ENCODE measurements around the gene NT5C2.
A peak's percentile ranks its signal among the peaks of the same experiment; 100 is the strongest.
"Not testable (repeated sequence)": the region's sequence is repeated elsewhere in the genome, so short reads cannot be mapped to it uniquely, and the experiment has no call there.

Gene NT5C2

DNA sequence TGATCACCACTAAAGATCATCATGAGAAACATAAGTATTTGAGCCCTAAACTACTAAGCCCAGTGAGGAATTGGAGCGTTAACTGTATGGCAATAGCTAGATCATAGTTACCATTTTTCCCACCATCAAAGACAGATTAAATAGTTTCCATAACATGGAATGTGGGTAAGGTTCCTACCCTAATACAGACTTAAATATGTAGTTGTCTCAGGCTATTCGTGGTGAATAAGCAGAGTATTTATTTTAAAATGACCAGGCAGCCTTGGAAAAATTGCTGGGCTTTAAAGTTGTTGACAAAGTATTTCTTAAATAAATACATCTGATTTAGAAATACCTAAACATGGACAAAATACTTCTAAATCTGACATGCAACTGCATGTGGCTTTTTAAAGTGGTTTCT is 106.8 kb downstream of the NT5C2 start:
- no peak for DNase-seq (ENCODE audit: low read depth in 3 of 3)

DNA sequence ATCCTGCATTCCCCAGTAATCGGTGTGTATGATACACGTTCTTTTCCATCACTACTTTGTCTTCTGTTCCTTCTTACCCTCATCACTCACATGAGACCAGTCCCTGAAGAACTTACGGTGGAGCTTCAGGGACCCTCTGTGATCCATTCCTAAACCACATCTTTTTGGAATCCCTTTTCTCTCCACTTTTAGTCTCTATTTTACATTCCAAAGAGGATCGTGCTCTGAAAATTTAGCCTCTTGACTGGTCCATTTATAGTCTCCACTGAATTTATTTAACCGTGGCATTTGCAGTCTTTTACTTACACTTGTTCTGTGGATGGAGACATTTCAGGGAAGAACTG is 109.1 kb downstream of the NT5C2 start:
- DNase-seq (ENCODE audit: low read depth in 3 of 3) = no peak

DNA sequence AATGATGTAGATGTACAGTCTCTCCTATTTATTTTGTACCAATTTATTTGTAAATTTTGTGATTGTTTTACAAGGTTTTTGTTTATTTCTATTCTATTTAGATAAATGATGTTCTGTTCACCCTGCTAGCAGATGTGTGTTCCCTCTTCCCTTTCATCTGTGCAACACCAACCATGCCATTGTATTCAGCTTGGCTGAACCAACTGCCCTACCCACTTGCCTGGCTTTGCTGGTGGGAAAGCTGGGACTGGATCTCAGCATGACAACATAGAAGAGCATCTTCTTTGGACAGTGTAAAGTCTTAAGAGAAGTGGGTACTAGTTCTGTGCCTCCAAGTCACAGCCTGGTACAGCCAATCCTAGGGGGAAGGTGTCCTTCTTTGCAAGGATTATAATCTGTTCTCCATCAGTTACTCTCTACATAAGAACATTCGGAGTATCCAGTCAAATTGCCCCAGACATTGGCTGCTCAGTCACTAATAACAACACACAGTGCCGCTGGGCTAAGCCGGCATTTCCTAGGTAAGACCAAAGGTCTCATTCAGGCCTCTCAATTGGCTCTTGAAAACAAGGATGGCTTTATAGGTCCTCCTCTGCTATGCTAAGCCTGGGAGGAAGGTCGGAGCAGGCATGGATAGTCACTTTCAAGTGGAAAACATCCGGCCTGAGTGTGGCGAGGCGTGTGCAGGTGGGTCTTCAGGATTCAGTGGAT is 109.7 kb downstream of the NT5C2 start:
- DNase-seq (ENCODE audit: low read depth in 3 of 3) = no peak

DNA sequence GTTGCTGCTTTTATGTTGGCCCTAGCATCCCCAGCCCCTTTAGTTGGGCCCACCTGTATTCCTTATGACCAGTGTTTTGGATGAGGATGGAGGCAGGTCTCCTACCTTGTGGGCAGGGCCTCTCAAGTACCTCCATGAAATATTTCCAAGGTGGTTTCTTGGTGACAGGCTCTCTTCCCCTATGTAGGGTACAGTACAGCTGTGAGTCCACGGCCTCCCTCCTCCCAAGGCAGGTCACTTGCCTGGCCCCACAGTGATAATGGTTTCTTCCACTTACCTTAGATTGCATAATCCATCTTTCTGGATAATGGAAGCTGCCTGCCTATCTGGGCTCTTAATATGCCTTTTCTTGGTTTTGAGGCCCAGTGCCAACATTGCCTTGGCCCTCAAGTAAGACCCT is 110.4 kb downstream of the NT5C2 start:
- no peak for DNase-seq (ENCODE audit: low read depth in 3 of 3)

DNA sequence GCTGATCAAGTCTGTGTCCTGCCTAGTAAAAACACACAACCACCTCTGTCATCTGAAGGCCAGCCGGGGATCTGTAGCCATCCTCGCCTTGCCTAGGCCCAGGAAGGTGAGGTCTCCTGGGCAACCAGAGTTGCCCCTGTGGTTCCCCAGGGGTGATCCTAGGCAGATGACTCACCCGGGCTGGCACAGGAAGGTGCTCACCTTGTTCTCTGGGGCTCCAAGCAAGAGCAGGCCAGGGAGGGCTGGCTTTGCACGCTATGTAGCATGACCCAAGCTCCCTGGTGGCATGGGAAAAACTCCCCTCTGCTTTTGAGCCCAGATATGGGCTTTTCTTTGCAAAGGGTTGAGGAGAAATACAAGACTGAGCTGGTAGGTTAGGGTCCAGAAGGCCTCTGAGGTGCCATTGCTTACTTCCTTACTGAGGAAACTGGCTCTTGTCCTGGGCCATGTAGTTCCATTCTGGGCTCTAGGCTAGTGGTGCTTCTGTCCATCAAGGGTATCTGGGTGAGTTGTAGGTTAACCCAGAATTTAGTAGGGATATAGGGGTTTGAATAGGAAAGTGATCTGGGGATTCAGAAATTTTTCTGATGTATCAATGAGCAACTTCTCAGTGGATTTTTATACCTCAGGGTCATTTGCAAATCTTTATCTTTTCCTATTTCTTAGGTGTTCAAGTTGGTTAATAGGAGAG is 112.0 kb downstream of the NT5C2 start:
- no peak for DNase-seq (ENCODE audit: low read depth in 3 of 3)

DNA sequence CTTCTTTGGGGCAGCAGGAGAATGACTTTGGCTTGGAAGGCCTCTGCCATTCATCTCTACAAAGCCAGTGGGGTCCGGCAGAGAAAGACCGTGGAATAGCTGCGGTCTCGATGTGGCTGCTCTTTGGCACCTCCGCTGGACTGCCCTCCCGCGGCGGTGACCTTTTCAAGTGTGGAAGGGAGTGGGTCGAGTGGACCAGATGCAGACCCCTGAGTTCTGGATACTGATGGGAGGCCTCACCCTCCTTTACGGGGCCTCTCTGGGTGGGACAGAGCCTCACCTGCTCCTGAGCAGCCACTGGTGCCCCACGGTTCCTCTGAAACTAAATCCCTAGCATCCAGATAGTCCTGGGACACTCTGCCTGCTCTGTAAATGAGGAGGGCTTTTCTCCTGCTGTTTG is 113.1 kb downstream of the NT5C2 start:
- DNase-seq (ENCODE audit: low read depth in 3 of 3) = no peak

DNA sequence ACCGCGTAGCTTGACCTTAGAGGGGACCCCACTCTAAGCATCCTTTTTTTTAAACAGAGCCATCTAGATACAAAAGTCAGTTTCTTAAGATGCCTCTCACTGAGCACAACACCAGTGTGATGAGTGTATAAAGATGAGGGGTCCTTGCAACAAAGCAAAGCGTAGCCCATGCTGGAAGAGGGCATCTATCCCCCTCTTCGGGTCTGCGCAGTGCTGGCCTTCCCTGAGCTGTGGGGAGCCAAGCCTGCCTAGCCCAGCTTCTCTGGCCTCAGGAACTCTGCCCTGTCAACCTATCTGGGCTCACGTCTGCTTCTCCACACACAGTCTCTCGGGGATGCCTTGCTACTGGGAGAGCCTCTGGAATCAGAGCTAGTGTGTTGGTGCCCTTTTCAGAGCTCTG is 114.0 kb downstream of the NT5C2 start:
- no peak for DNase-seq (ENCODE audit: low read depth in 3 of 3)

DNA sequence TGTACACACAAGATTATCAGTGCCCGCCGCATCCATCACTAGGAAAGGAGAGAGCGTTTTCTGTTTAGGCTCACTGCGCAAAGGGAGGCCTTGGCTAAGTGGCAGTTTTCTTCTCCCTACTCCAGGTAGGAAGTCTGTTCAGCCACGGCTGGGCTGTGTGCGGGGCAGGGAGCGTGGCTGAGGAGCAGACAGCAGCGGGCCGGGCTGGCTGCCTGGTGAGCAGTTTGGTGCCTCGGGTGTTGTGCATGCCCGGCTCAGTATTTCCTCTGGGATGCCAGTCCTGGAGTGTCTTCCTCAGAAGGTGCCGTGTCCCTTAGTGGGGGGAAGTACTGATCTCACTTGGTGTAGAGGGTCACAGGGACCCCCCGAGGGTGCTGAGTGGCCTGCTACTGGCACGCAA is 114.4 kb downstream of the NT5C2 start:
- no peak for DNase-seq (ENCODE audit: low read depth in 3 of 3)

DNA sequence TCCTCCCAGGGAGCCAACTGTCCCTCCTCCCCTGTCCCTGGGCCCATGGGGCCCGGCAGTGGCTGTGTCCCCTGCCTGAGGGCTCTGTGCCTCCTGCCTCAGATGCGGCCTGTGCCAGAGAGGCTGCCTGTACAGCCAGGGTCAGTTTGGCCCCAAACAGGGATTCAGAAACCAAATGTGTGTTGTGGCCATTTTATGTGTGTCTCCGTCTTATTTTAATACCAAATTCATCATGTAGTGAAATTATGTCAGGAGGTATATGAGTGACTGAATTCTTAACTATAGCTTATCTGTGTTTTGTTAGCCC is 114.8 kb downstream of the NT5C2 start:
- no peak for DNase-seq (ENCODE audit: low read depth in 3 of 3)

DNA sequence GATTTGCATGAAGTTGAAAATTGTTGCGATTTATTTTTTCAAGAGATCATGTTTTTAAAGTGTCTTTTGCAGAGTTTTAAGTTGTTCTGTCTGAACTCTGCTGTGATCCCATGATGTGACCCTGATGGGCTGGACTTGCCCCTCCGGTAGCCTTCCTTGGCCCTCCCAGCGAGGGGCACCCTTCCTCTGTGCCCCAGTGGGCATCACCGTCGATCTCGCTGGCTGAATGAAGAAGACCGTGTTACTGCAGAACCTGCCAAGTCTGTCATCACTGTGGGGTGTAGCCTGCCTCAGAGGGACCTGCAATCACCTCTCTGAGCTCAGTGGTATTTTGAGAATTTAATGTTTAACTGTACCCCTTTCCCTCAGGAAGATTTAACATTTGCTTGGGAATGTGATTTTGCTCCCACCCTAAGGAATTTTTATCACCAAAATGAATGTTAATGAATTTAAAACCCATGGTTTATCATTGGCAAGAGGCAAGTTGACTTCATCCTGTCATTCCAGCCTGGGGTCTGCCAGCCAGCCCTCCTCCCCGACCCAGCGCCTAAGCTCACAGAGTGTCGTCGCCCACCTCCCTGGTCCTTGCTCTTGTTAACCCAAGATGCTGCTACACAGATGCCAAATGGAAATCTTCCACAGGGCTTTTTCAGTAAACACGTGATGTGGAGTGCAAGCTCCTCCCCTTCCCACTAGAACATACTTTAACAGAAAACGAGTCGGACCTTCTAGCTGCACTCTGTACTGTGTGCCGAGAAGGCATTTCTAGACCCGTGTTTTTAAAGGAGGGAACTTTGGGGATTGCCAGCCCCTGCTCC is 115.4 kb downstream of the NT5C2 start:
- no peak for DNase-seq (ENCODE audit: low read depth in 3 of 3)

DNA sequence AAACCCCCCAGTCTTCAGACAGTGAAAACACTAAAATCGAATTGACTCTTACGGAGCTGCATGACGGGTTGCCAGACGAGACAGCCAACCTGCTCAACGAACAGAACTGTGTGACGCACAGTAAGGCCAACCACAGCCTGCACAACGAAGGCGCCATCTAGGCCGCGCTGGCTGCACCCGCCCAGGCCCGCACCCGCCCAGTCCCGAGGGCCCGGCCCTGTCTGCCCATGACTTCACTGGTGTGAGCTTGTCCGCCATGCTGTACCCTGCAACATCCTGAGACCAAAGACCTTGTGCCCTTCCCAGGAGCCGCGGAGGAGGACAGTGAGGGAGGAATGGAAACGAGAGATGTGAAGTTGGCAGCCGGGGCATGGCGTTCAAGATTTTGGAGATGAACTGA is 116.1 kb downstream of the NT5C2 start:
- DNase-seq (ENCODE audit: low read depth in 3 of 3) = no peak

DNA sequence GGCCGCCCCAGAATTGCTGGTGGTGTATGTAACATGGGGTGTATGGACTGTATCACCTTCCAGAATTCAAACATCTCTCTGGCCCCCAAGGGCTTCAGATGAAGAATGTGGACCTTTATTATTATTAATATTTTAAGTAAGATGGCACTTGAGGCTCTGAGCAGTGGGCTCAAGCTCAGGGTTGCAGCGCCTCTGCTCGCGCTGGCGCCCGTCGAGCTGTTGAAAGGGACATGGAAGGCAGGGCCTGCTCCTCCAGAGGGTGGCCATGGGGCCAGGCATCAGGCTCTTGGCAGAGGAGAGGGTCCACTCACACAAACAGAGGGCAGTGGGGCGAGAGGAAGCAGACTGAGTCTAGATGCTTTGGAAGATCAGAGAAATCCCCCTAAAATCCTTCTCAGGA is 120.2 kb downstream of the NT5C2 start:
- DNase-seq (ENCODE audit: low read depth in 3 of 3) = no peak

DNA sequence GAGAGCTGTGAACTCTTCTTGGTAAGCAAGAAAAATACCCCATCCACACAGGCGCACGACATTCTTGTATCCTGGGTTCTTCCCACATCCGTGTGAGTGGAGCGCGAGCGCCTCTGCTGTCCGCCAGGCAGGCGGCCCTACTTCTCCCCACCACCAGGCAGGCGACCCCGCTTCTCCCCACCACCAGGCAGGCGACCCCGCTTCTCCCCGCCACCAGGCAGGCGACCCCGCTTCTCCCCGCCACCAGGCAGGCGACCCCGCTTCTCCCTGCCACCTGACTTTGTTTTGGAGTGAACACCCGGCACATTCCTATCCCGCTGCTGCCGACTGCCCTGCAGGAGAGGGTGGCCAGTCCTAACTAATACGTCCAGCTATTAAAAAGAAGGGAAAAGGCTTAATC is 120.8 kb downstream of the NT5C2 start:
- no peak for DNase-seq (ENCODE audit: low read depth in 3 of 3)

DNA sequence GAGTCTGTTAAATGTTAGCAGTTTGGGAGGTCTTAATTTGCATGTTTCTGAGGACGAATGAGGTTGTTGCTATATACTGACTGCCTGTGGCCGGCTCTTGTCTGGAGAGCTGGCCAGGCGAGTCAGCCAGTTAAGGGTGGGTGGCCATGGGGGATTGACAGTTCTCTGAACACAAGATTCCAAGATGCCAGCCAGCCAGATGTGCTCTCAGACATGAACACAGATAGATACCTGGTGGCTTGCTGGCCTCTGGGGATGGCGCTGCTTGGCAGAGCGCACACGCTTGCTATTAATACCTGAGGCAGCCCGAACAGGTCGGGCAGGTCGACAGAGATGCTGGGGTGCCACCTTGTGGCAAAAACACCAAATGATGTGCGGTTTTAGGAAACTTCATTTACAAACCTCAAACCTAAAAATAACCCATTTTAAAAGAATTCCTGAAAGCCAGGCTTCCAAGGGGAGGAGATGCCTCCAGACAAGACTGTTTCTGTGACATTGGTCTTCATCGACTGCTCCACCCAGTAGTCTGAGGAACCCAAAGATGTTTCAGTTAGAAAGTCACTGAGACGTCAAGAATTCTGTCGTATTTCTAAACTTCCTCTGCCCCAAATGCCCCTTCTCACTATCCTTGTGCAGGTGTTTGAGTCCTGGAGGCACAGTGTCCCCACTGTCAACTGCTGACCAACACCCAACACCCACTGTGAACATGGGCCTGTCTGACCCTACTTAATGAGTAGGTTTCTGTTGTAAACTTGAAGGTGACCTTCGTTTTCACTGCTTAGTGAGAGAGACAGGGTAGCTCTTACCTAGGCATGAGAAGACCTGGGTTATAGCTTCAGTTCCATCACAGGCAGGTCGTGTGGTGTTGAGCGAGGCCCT is 123.4 kb downstream of the NT5C2 start:
- DNase-seq (ENCODE audit: low read depth in 3 of 3) = peak; percentile 41 to 68 (median 44)

DNA sequence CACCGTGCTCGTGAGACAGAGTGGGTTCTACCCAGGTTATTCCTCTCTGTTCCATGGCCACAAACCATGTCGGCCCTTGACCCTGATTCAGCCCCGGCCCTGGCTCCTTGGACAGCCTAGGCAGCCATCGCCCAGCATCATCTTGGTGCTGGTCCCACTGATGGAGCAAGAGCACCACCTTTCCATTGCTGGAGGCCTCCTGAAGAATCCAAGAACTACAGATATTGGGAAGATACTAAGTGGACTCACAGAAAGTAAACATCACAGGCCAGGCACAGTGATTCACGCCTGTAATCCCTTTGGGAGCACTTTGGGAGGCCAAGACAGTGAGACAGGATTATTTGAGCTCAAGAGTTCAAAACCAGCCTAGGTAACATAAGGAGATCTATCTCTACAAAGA is 125.1 kb downstream of the NT5C2 start:
- DNase-seq (ENCODE audit: low read depth in 3 of 3) = no peak

DNA sequence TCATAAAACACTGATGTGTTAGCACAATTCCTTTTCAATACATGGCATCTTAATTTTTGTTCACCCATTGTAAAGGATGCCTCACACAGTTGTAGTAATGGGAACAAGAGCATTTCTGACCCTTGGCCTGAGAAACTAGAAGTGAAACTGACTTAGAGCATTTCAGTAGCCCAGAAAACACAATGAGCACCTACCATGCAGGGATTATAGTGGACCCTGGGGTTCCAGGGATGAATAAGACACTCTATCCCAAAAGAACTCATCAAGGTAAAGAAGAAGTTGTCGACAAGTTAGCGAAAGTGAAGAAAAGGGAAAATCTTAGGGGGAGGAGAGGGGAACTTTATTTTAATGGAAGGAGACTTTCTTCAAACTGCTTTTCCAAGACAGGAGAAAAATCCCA is 125.6 kb downstream of the NT5C2 start:
- DNase-seq (ENCODE audit: low read depth in 3 of 3) = no peak

DNA sequence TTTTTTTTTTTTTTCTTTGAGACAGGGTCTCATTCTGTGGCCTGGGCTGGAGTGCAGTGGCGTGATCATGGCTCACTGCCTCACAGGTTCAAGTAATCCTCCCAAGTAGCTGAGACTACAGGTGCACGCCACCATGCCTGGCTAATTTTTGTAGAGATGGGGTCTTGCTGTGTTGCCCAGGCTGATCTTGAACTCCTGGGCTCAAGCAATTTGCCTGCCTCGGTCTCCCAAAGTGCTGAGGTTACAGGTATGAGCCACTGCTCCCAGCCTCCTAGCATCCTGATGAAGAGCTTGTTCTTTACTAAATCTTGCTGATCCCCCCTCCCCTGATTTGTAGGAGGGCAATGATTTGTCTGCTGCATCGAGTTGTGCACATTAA is 126.0 kb downstream of the NT5C2 start:
- DNase-seq (ENCODE audit: low read depth in 3 of 3) = not testable (repeated sequence)

DNA sequence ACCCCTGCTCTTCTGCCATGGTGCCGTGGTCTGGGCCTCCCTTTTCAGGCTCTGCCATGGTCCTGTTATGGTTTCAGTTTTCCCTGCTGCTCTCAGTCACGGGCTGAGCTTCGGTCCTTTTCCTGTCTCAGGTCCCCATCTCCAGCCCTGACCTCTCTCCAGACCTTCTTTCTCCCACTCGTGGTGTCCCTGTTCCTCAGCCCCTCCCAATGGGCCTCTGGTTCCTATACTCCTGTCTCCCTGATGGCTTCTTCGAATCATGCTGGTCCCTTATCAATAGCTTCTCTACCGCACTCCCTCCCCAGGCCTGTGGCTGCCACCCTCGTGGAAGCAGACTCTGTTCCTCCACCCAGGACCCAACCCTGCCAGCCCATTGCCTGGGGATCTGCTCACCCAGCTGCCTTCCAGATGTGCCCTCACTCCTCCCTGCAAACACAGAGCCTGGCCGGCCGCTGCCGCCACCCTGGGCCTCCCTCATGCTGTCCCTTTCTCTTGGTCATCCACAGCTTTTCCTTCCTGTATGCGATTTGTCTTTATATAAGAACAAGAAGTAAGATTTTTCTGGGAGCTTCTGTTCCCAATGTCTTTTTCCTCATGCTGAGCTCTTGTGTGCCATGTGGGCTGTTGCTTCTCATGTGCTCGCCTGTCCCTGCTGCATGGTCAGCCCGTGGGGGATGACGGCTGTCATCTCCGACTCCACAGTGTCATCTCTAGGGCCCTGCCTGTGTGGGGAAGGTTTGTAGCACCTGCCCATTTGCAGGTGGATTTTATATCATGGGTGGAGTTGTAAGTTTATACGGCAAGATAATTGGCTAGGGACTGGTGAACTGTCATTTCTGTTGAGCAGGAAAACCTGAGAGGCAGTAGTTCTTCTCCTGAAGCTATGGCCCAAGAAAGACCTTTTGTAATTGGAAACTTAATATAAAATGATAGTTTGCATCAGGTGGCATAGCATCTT is 126.7 kb downstream of the NT5C2 start:
- no peak for DNase-seq (ENCODE audit: low read depth in 3 of 3)

DNA sequence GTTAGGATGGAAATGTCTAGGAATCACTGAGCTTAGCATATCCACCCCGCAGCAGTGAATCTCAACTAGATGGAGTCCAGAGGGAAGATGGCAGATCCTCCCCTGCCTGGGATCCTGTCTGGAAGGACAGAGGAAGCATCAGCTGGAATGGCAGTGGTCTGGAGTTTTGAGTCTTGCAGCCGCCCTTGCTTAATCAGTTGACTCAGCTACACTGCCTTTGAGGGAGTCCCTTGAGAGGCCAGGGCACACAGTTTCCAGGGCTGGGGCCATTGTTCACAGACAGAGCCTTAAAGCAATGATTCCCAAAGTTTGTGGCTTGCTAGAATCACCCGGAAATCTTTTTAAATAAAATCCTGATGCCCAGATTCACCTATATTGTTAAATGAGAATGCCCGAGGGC is 128.1 kb downstream of the NT5C2 start:
- DNase-seq (ENCODE audit: low read depth in 3 of 3) = no peak

DNA sequence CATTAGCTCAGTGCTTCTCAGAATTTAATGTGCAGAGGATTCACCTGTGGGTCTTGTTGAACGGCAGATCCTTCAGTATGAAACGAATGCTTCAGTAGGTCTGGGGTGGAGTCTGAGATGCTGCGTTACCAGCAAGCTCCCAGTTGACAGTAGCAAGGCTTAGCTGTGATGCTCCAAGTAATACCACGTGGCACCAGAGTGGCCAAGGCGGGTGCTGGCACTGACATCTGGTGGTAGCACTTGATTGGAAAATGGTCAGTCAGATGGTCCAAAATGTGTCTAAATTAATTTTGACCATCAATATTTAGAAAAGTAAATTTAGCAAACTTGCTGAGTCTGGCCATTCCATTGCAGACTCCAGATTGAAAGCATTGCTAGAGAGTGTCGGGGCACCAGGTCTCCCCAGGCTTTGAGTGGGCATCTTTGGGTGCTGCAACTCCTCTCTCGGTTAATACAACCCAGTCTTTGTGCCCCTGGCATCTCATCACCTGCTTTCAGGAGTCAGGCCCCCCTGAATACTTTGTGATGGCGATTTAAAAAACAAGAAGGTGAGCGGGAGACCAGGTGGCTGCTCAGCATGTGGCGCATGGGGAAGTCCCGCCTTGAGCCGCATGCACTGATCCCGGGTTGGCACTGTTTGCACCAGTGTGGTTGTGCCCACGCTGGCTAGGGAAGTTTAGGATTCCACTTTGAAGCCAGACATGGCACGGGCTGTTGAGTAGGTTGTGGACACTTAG is 130.1 kb downstream of the NT5C2 start:
- DNase-seq (ENCODE audit: low read depth in 3 of 3) = no peak

All from stimulated activated CD4-positive, alpha-beta T cell treated with anti-CD3 and anti-CD28 coated beads, TNF-alpha, amount 100 ng/mL, for 24 hours (primary cell).